ENCODE measurements around the gene PVALEF. TPM values are rescaled to one million over a fixed set of nuclear protein-coding genes. Genes with fewer than 3 reads are reported as not detected.

PVALEF gene
- total RNA-seq, 1 donor, result not detected

- DNase-seq (ENCODE audit: low read depth), result no peak
- H3K4me3 ChIP-seq (ENCODE audit: low read depth, low read length), result no peak overlapping the region
- TF ChIP-seq, protein P1, sequence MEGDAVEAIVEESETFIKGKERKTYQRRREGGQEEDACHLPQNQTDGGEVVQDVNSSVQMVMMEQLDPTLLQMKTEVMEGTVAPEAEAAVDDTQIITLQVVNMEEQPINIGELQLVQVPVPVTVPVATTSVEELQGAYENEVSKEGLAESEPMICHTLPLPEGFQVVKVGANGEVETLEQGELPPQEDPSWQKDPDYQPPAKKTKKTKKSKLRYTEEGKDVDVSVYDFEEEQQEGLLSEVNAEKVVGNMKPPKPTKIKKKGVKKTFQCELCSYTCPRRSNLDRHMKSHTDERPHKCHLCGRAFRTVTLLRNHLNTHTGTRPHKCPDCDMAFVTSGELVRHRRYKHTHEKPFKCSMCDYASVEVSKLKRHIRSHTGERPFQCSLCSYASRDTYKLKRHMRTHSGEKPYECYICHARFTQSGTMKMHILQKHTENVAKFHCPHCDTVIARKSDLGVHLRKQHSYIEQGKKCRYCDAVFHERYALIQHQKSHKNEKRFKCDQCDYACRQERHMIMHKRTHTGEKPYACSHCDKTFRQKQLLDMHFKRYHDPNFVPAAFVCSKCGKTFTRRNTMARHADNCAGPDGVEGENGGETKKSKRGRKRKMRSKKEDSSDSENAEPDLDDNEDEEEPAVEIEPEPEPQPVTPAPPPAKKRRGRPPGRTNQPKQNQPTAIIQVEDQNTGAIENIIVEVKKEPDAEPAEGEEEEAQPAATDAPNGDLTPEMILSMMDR (IDR thresholded peaks at IDR 0.05; ENCODE audit: insufficient read depth, low read depth, low read length), result no peak
These were observed 22.5 kb downstream of the PVALEF start for GRCh38 chr17:81187586-81188490.

GRCh38 chr17:81188491-81188840 is 23.2 kb downstream of the PVALEF start:
- DNase-seq (ENCODE audit: low read depth), result no peak
- TF ChIP-seq, protein P1 (IDR thresholded peaks at IDR 0.05; ENCODE audit: insufficient read depth, low read depth, low read length), result no peak
- H3K4me3 ChIP-seq (ENCODE audit: low read depth, low read length), result no peak overlapping the region

- H3K4me3 ChIP-seq (ENCODE audit: low read depth, low read length), result no peak overlapping the region
- TF ChIP-seq, protein P1 (IDR thresholded peaks at IDR 0.05; ENCODE audit: insufficient read depth, low read depth, low read length), result no peak
- DNase-seq (ENCODE audit: low read depth), result no peak
These were observed 23.7 kb downstream of the PVALEF start for GRCh38 chr17:81189016-81189415.

- no peak overlapping the region for H3K4me3 ChIP-seq (ENCODE audit: low read depth, low read length)
- TF ChIP-seq, protein P1 (IDR thresholded peaks at IDR 0.05; ENCODE audit: insufficient read depth, low read depth, low read length), result peak; percentile 11
- no peak for DNase-seq (ENCODE audit: low read depth)
These were observed 24.6 kb downstream of the PVALEF start for GRCh38 chr17:81189670-81190530.

- DNase-seq (ENCODE audit: low read depth), result no peak
- TF ChIP-seq, protein P1 (IDR thresholded peaks at IDR 0.05; ENCODE audit: insufficient read depth, low read depth, low read length), result no peak
- H3K4me3 ChIP-seq (ENCODE audit: low read depth, low read length), result no peak overlapping the region
These were observed 25.3 kb downstream of the PVALEF start for GRCh38 chr17:81190591-81190990.

- TF ChIP-seq, protein P1 (IDR thresholded peaks at IDR 0.05; ENCODE audit: insufficient read depth, low read depth, low read length), result no peak
- DNase-seq (ENCODE audit: low read depth), result no peak
- H3K4me3 ChIP-seq (ENCODE audit: low read depth, low read length), result no peak overlapping the region
These were observed 25.8 kb downstream of the PVALEF start for GRCh38 chr17:81191116-81191515.
